Panc1 (cell line): ENCODE results near the gene TSPAN16.

Source experiments
- CTCF ChIP-seq: fragments of 450-650 bp; IDR thresholded peaks from 2 replicates; pipeline ENCODE4 v1.5.1; 2017; ENCODE audit warnings: mild to moderate bottlenecking
- SIN3A ChIP-seq: IDR thresholded peaks from 2 replicates; pipeline ENCODE4 v1.6.1; 2012; ENCODE audit warnings: low read depth, mild to moderate bottlenecking, low read length, moderate library complexity, borderline replicate concordance; ENCODE audit not compliant: insufficient read depth
- TCF7L2 ChIP-seq: IDR thresholded peaks from 2 replicates; pipeline ENCODE4 v1.6.1; 2011; ENCODE audit warnings: mild to moderate bottlenecking, low read depth, low read length, inconsistent platforms

- TF ChIP-seq CTCF (no peak), TCF7L2 (no peak), SIN3A (no peak)
These were observed 63.5 kb downstream of the TSPAN16 start for GRCh38 chr19:11359421-11359820.
